H7 (cell line): Measurements from ENCODE around the gene FOLR3. TPM values are rescaled to one million over a fixed set of nuclear protein-coding genes. Genes with fewer than 3 reads are reported as not detected.

Source experiments
- DNase-seq: peaks from one replicate; pipeline ENCODE4 v3.0.0; 2012
- H3K27me3 ChIP-seq: 2 replicates; pipeline ENCODE4 v1.6.0; 2011; ENCODE audit warnings: mild to moderate bottlenecking, low read length; ENCODE audit not compliant: control insufficient read depth, insufficient read depth
- H3K36me3 ChIP-seq: replicated peaks from 2 replicates; pipeline ENCODE4 v1.5.1; 2011; ENCODE audit warnings: low read length; ENCODE audit not compliant: control insufficient read depth, insufficient read depth
- H3K4me3 ChIP-seq: 2 replicates; pipeline ENCODE4 v1.5.1; 2011; ENCODE audit warnings: low read depth, mild to moderate bottlenecking, control low read depth, low read length, moderate library complexity; ENCODE audit not compliant: insufficient read depth
- total RNA-seq: library from RNA; depleted of rRNA; stranded (reverse); fragments of >200 nt; shearing (Covaris generic); gene quantifications from 2 replicates; pipeline ENCODE4 v1.2.3, GENCODE V29; 2014

Gene FOLR3
- total RNA-seq, 1 experiment from 2014 or later: not detected

GRCh38 chr11:72112978-72113808 is 22.3 kb upstream of the FOLR3 start:
- H3K27me3 ChIP-seq: no peaks in the 10 kb centered on the region; the same call in none of the 2 replicates
- H3K4me3 ChIP-seq: peak overlapping the region; percentile 81
- DNase-seq: no peak
- peaks cover 2% of the 10 kb centered on the region for H3K36me3 ChIP-seq

GRCh38 chr11:72114570-72114969 is 21.0 kb upstream of the FOLR3 start:
- Histone ChIP-seq H3K27me3 (no peaks in the 10 kb centered on the region; the same call in none of the 2 replicates), H3K36me3 (peaks cover 2% of the 10 kb centered on the region), H3K4me3 (no peak overlapping the region)
- no peak for DNase-seq

- no peak overlapping the region for H3K4me3 ChIP-seq
- no peaks in the 10 kb centered on the region; the same call in none of the 2 replicates for H3K27me3 ChIP-seq
- DNase-seq: no peak
- H3K36me3 ChIP-seq: no peaks in the 10 kb centered on the region
These were observed 19.3 kb upstream of the FOLR3 start for GRCh38 chr11:72116019-72116755.

- H3K4me3 ChIP-seq: no peak overlapping the region
- no peaks in the 10 kb centered on the region for H3K36me3 ChIP-seq
- no peaks in the 10 kb centered on the region; the same call in none of the 2 replicates for H3K27me3 ChIP-seq
- DNase-seq: no peak
These were observed 16.3 kb upstream of the FOLR3 start for GRCh38 chr11:72119198-72119597.

- H3K4me3 ChIP-seq: no peak overlapping the region
- no peak for DNase-seq
These were observed 14.6 kb upstream of the FOLR3 start for GRCh38 chr11:72120930-72121329.

GRCh38 chr11:72122607-72123006 is 12.9 kb upstream of the FOLR3 start:
- no peak for DNase-seq
- Histone ChIP-seq H3K4me3 (no peak overlapping the region), H3K36me3 (no peaks in the 10 kb centered on the region), H3K27me3 (no peaks in the 10 kb centered on the region)

More at GRCh38 chr11:72120930-72121329, 14.6 kb upstream of the FOLR3 start:
- Histone ChIP-seq H3K36me3 (no peaks in the 10 kb centered on the region), H3K27me3 (no peaks in the 10 kb centered on the region; the same call in 1 of the 2 replicates)

GRCh38 chr11:72123117-72123653 is 12.3 kb upstream of the FOLR3 start:
- Histone ChIP-seq H3K27me3 (no peaks in the 10 kb centered on the region), H3K4me3 (no peak overlapping the region), H3K36me3 (no peaks in the 10 kb centered on the region)
- no peak for DNase-seq

- H3K27me3 ChIP-seq: no peaks in the 10 kb centered on the region
- no peak for DNase-seq
These were observed 11.5 kb upstream of the FOLR3 start for GRCh38 chr11:72124046-72124445.

GRCh38 chr11:72125956-72126355 is 9.6 kb upstream of the FOLR3 start:
- no peak for DNase-seq
- H3K4me3 ChIP-seq: no peak overlapping the region
- H3K27me3 ChIP-seq: no peaks in the 10 kb centered on the region
- H3K36me3 ChIP-seq: no peaks in the 10 kb centered on the region

More at GRCh38 chr11:72124046-72124445, 11.5 kb upstream of the FOLR3 start:
- H3K36me3 ChIP-seq: no peaks in the 10 kb centered on the region
- no peak overlapping the region for H3K4me3 ChIP-seq

GRCh38 chr11:72127923-72128322 is 7.6 kb upstream of the FOLR3 start:
- DNase-seq: no peak

GRCh38 chr11:72129381-72129780 is 6.1 kb upstream of the FOLR3 start:
- DNase-seq: no peak
- Histone ChIP-seq H3K4me3 (no peak overlapping the region), H3K27me3 (no peaks in the 10 kb centered on the region), H3K36me3 (no peaks in the 10 kb centered on the region)

More at GRCh38 chr11:72127923-72128322, 7.6 kb upstream of the FOLR3 start:
- Histone ChIP-seq H3K4me3 (no peak overlapping the region), H3K36me3 (no peaks in the 10 kb centered on the region), H3K27me3 (no peaks in the 10 kb centered on the region)

- H3K36me3 ChIP-seq: no peaks in the 10 kb centered on the region
- H3K4me3 ChIP-seq: no peak overlapping the region
- no peaks in the 10 kb centered on the region for H3K27me3 ChIP-seq
- DNase-seq: no peak
These were observed 2.9 kb upstream of the FOLR3 start for GRCh38 chr11:72132646-72133045.

GRCh38 chr11:72135891-72136683 is 562 bp downstream of the FOLR3 start:
- Histone ChIP-seq H3K36me3 (no peaks in the 10 kb centered on the region), H3K4me3 (no peak overlapping the region), H3K27me3 (no peaks in the 10 kb centered on the region)
- no peak for DNase-seq

- no peak for DNase-seq
- H3K27me3 ChIP-seq: no peaks in the 10 kb centered on the region
- no peak overlapping the region for H3K4me3 ChIP-seq
- H3K36me3 ChIP-seq: no peaks in the 10 kb centered on the region
These were observed 1.2 kb downstream of the FOLR3 start for GRCh38 chr11:72136684-72137262.
